HG03095 (cell line): ENCODE results near the gene BOLA2B.
"Not testable (repeated sequence)": the region's sequence is repeated elsewhere in the genome, so short reads cannot be mapped to it uniquely, and the experiment has no call there.

ENCODE experiments used
- ATAC-seq: cut with Tn5 transposase; IDR thresholded peaks from one replicate; pipeline ENCODE4 v1.9.1; 2021; ENCODE audit warnings: moderate library complexity; ENCODE audit not compliant: unreplicated experiment

The BOLA2B gene

GRCh38 chr16:30184891-30185682 is 8.4 kb downstream of the BOLA2B start:
- ATAC-seq, result no peak

GRCh38 chr16:30184096-30184890 is 9.2 kb downstream of the BOLA2B start:
- peak; percentile 29 for ATAC-seq

GRCh38 chr16:30183233-30184095 is 10.0 kb downstream of the BOLA2B start, which contains the start of gene CORO1A:
TSS of gene CORO1A (plus strand) at chr16:30183602. CDS start at chr16:30185210, 1,608 bp downstream.
- ATAC-seq, result peak; percentile 43

GRCh38 chr16:30180741-30181140 is 12.7 kb downstream of the BOLA2B start:
- no peak for ATAC-seq

GRCh38 chr16:30179931-30180330 is 13.5 kb downstream of the BOLA2B start:
- no peak for ATAC-seq

- ATAC-seq, result no peak
Measured at GRCh38 chr16:30179195-30179594, 14.3 kb downstream of the BOLA2B start.

- ATAC-seq, result not testable (repeated sequence)
Measured at GRCh38 chr16:30176876-30177275, 16.6 kb downstream of the BOLA2B start.

GRCh38 chr16:30173054-30173453 is 20.4 kb downstream of the BOLA2B start:
- ATAC-seq, result no peak

- not testable (repeated sequence) for ATAC-seq
Measured at GRCh38 chr16:30170145-30170544, 23.3 kb downstream of the BOLA2B start.

- ATAC-seq, result not testable (repeated sequence)
Measured at GRCh38 chr16:30169416-30169815, 24.1 kb downstream of the BOLA2B start.

GRCh38 chr16:30168746-30169145 is 24.7 kb downstream of the BOLA2B start:
- not testable (repeated sequence) for ATAC-seq

GRCh38 chr16:30166202-30166902 is 27.1 kb downstream of the BOLA2B start:
- no peak for ATAC-seq

- no peak for ATAC-seq
Measured at GRCh38 chr16:30163538-30163937, 29.9 kb downstream of the BOLA2B start.

GRCh38 chr16:30157214-30157613 is 36.3 kb downstream of the BOLA2B start:
- ATAC-seq, result no peak

GRCh38 chr16:30155188-30155587 is 38.3 kb downstream of the BOLA2B start:
- no peak for ATAC-seq

GRCh38 chr16:30152517-30152916 is 40.9 kb downstream of the BOLA2B start:
- ATAC-seq, result no peak

GRCh38 chr16:30151091-30151490 is 42.4 kb downstream of the BOLA2B start:
- ATAC-seq, result no peak

GRCh38 chr16:30149250-30149930 is 44.1 kb downstream of the BOLA2B start:
- no peak for ATAC-seq

- ATAC-seq, result no peak
Measured at GRCh38 chr16:30147843-30148510, 45.5 kb downstream of the BOLA2B start.
